DMS 273 treated with DMSO at 0.1 percent for 48 hours (cell line): ENCODE results near the gene KCNS1.
"Not testable (repeated sequence)": the region's sequence is repeated elsewhere in the genome, so short reads cannot be mapped to it uniquely, and the experiment has no call there.

ENCODE experiments used
- DNase-seq: peaks from one replicate; lab custom pipeline; 2025; lab: John Stamatoyannopoulos, UW

KCNS1 gene

GRCh38 chr20:45100563-45101245, at the start of gene KCNS1:
Gene KCNS1 (minus strand): TSS chr20:45101127. CDS start chr20:45099236, 1,891 bp downstream.
- no peak for DNase-seq

GRCh38 chr20:45149062-45149461, 48.1 kb upstream of the KCNS1 start:
- no peak for DNase-seq

GRCh38 chr20:45140836-45141235, 39.9 kb upstream of the KCNS1 start:
- no peak for DNase-seq

GRCh38 chr20:45139733-45140375, 38.9 kb upstream of the KCNS1 start:
- not testable (repeated sequence) for DNase-seq

- no peak for DNase-seq
Measured at GRCh38 chr20:45138561-45139300, 37.8 kb upstream of the KCNS1 start.

- DNase-seq, result no peak
Measured at GRCh38 chr20:45136911-45137310, 36.0 kb upstream of the KCNS1 start.

GRCh38 chr20:45128099-45128498, 27.2 kb upstream of the KCNS1 start:
- no peak for DNase-seq

GRCh38 chr20:45124365-45124764, 23.4 kb upstream of the KCNS1 start, which contains the start of gene WFDC12:
Gene WFDC12 (minus strand): TSS chr20:45124465. CDS start chr20:45124447, 18 bp downstream.
- no peak for DNase-seq

- no peak for DNase-seq
Measured at GRCh38 chr20:45121388-45121787, 20.5 kb upstream of the KCNS1 start.

- no peak for DNase-seq
Measured at GRCh38 chr20:45119556-45120266, 18.8 kb upstream of the KCNS1 start.

- no peak for DNase-seq
Measured at GRCh38 chr20:45118028-45118427, 17.1 kb upstream of the KCNS1 start.

GRCh38 chr20:45117581-45117980, 16.7 kb upstream of the KCNS1 start:
- no peak for DNase-seq

GRCh38 chr20:45115829-45116228, 14.9 kb upstream of the KCNS1 start:
- DNase-seq, result no peak

- DNase-seq, result no peak
Measured at GRCh38 chr20:45115386-45115774, 14.5 kb upstream of the KCNS1 start.

GRCh38 chr20:45114465-45115385, 13.8 kb upstream of the KCNS1 start, which contains the start of gene WFDC5:
Gene WFDC5 (minus strand): TSS chr20:45115174. CDS start chr20:45115083, 91 bp downstream.
- no peak for DNase-seq

GRCh38 chr20:45113865-45114264, 12.9 kb upstream of the KCNS1 start:
- DNase-seq, result no peak

- DNase-seq, result no peak
Measured at GRCh38 chr20:45112754-45113153, 11.8 kb upstream of the KCNS1 start.

GRCh38 chr20:45111799-45112471, 11.0 kb upstream of the KCNS1 start:
- DNase-seq, result no peak

GRCh38 chr20:45111285-45111684, 10.4 kb upstream of the KCNS1 start:
- no peak for DNase-seq

GRCh38 chr20:45110301-45110700, 9.4 kb upstream of the KCNS1 start:
- DNase-seq, result no peak

GRCh38 chr20:45109634-45110033, 8.7 kb upstream of the KCNS1 start:
- DNase-seq, result no peak
